ENCODE results near the gene SOCS7. TPM values are rescaled to one million over a fixed set of nuclear protein-coding genes. Genes with fewer than 3 reads are reported as not detected.

The SOCS7 gene
- total and polyA plus RNA-seq, 11 donors: 5.1 to 19.2 (median 14.0) TPM

GRCh38 chr17:38451840-38452529 is 100.3 kb downstream of the SOCS7 start:
- Histone ChIP-seq H3K9me3 (no peaks in the 10 kb centered on the region), H3K27ac (peak overlapping the region; percentile 59 to 96 (median 89)), H3K4me1 (peaks cover 17 to 93% (median 85%) of the 10 kb centered on the region in 12 donors), H3K27me3 (peaks cover 0 to 16% (median 0%) of the 10 kb centered on the region in 9 donors), H3K36me3 (no peaks in the 10 kb centered on the region), H3K4me3 (peak overlapping the region in 9 of 12 donors; percentile 16 to 42 (median 35))
- peak in 2 of 5 donors; percentile 71 to 73 for DNase-seq
- ATAC-seq: peak in 1 of 4 donors; percentile 34
- intact Hi-C loops (cut with DNase I): loop anchor here in 1 of 10 donors (2.0 kb wide), 1 partner anchor 15 kb away; no protein-coding TSS in a partner anchor
- 28 to 43% (median 35%) methylated on average over 18 of the region's 18 CpGs for WGBS, 4 donors
- TF ChIP-seq POLR2A (IDR thresholded peaks at IDR 0.05) (no peak), CTCF (IDR thresholded peaks at IDR 0.05) (no peak)

- H3K36me3 ChIP-seq: peaks cover 0 to 1% (median 0%) of the 10 kb centered on the region in 9 donors
- WGBS, 4 donors: 79 to 90% (median 82%) methylated on average over 6 of the region's 6 CpGs
- no peak for ATAC-seq
- peak overlapping the region in 1 of 12 donors; percentile 3 for H3K4me3 ChIP-seq
- no peak for TF ChIP-seq POLR2A (IDR thresholded peaks at IDR 0.05)
- no peak for TF ChIP-seq CTCF (IDR thresholded peaks at IDR 0.05)
- intact Hi-C loops (cut with DNase I): no loop called here
- no peaks in the 10 kb centered on the region for H3K9me3 ChIP-seq
- H3K4me1 ChIP-seq: peaks cover 17 to 95% (median 86%) of the 10 kb centered on the region in 12 donors
- H3K27ac ChIP-seq: peak overlapping the region in 11 of 12 donors; percentile 77 to 96 (median 90)
- H3K27me3 ChIP-seq: peaks cover 0 to 16% (median 0%) of the 10 kb centered on the region in 9 donors
- DNase-seq: no peak
These were observed 101.1 kb downstream of the SOCS7 start for GRCh38 chr17:38452719-38453118.

DNA sequence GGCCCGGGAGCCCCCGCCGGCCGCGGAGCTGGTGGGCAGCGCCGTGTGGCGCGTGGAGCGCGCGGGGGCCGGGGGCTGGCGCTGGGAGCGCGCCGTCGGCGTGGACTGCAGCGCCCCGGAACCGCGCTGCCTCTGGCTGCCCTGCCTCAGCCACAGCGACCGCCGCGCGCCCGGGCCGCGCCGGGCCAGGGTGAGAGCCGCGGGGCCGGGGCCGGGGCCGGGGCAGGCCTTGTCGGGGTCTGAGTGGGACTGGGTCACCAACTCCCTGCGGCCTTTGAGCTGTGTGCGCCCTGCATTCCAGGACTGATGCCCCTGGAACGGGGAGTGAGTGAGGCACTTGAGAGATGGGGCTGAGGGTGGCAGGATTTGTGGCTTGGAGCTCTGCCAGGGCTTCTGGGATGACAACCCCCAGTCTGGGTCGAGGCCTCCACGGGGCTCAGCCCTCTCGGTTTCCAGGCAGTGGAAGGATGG is 102.3 kb downstream of the SOCS7 start:
- TF ChIP-seq POLR2A (IDR thresholded peaks at IDR 0.05) (no peak), CTCF (IDR thresholded peaks at IDR 0.05) (no peak)
- peak overlapping the region; percentile 49 to 95 (median 88) for H3K27ac ChIP-seq
- DNase-seq (peak in 2 of 5 donors; percentile 51 to 66), ATAC-seq (peak in 1 of 4 donors; percentile 6)
- peaks cover 0 to 14% (median 10%) of the 10 kb centered on the region in 9 donors for H3K36me3 ChIP-seq
- peak overlapping the region in 11 of 12 donors; percentile 38 to 64 (median 54) for H3K4me3 ChIP-seq
- 0 to 2% (median 1%) methylated on average over 2 to 44 of the region's 44 CpGs for WGBS, 4 donors
- intact Hi-C loops (cut with DNase I): loop anchor here in 1 of 10 donors (1.0 kb wide), 1 partner anchor 11 kb away; no protein-coding TSS in a partner anchor
- H3K4me1 ChIP-seq: peaks cover 17 to 96% (median 75%) of the 10 kb centered on the region in 12 donors
- no peaks in the 10 kb centered on the region for H3K9me3 ChIP-seq
- peaks cover 0 to 16% (median 0%) of the 10 kb centered on the region in 9 donors for H3K27me3 ChIP-seq

DNA sequence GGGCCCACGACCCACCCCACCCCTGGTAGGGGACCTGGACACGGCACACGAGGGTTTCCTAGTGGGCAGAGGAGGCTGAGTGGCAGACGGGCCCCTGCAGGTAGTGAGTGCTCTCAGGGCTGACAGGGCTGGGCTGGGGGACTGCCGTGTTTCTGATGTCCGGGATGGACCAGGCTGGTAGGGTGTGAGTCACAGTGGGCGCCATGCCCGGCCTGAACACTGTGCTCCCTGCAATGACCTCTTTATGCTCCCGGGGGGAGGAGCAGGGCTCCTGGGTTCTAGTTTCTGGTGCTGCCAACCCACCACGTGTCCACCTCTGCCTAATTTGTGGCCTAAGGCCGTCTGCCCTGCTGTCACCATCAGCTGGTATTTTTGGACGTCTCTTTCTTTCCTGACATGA is 102.9 kb downstream of the SOCS7 start:
- peak; percentile 83 to 87 (median 86) for ATAC-seq
- no peaks in the 10 kb centered on the region for H3K9me3 ChIP-seq
- 12 to 25% (median 13%) methylated on average over 6 to 12 of the region's 12 CpGs for WGBS, 4 donors

More for the DNA sequence above, 102.9 kb downstream of the SOCS7 start:
- TF ChIP-seq CTCF (IDR thresholded peaks at IDR 0.05): no peak
- TF ChIP-seq POLR2A (IDR thresholded peaks at IDR 0.05): peak in 1 of 2 donors; percentile 29
- peak overlapping the region in 11 of 12 donors; percentile 38 to 64 (median 54) for H3K4me3 ChIP-seq
- DNase-seq: peak; percentile 88 to 95 (median 90)
- intact Hi-C loops (cut with DNase I): loop anchor here in 1 of 10 donors (1.0 kb wide), 1 partner anchor 11 kb away; no protein-coding TSS in a partner anchor
- peaks cover 0 to 16% (median 0%) of the 10 kb centered on the region in 9 donors for H3K27me3 ChIP-seq
- peaks cover 0 to 19% (median 16%) of the 10 kb centered on the region in 9 donors for H3K36me3 ChIP-seq
- H3K27ac ChIP-seq: peak overlapping the region; percentile 49 to 95 (median 88)
- peaks cover 15 to 96% (median 75%) of the 10 kb centered on the region in 12 donors for H3K4me1 ChIP-seq

Measured in heart left ventricle (tissue), 16 donors.